Mesenchymal stem cell (in vitro differentiated cells and primary cell): Measurements from ENCODE around the gene ISOC2.

Experiments used
- DNase-seq: peaks from one replicate; pipeline ENCODE4 v3.0.0-alpha.2; 2013
- H2AFZ ChIP-seq: one replicate; pipeline ENCODE4 v1.6.1; 2013; ENCODE audit warnings: low read depth, mild to moderate bottlenecking, control low read depth, inconsistent platforms, low read length, moderate library complexity
- H2AK5ac ChIP-seq: 2 replicates; pipeline ENCODE4 v1.6.1; 2013; ENCODE audit warnings: low read length, moderate library complexity, mild to moderate bottlenecking, inconsistent platforms; ENCODE audit not compliant: severe bottlenecking
- H2BK120ac ChIP-seq: one replicate; pipeline ENCODE4 v1.6.1; 2013; ENCODE audit warnings: low read depth, mild to moderate bottlenecking, inconsistent platforms, low read length, moderate library complexity
- H2BK12ac ChIP-seq, 2 experiments: one replicate each; pipeline ENCODE4 v1.6.1; 2013; ENCODE audit warnings: inconsistent platforms in 2 of 2, low read length in 2 of 2, mild to moderate bottlenecking in 2 of 2, moderate library complexity in 2 of 2, control low read depth in 1 of 2
- H2BK15ac ChIP-seq: one replicate; pipeline ENCODE4 v1.6.1; 2013; ENCODE audit warnings: mild to moderate bottlenecking, low read depth, inconsistent platforms; ENCODE audit not compliant: poor library complexity, severe bottlenecking
- H2BK5ac ChIP-seq: 2 replicates; pipeline ENCODE4 v1.6.1; 2013; ENCODE audit warnings: low read depth, mild to moderate bottlenecking, low read length, control low read depth, inconsistent platforms; ENCODE audit not compliant: poor library complexity, severe bottlenecking
- H3K14ac ChIP-seq, 2 experiments: one replicate each; pipeline ENCODE4 v1.6.1; 2013; ENCODE audit warnings: inconsistent platforms in 2 of 2, low read length in 2 of 2, control low read depth in 1 of 2, mild to moderate bottlenecking in 1 of 2, moderate library complexity in 1 of 2
- H3K18ac ChIP-seq, 2 experiments: one replicate each; pipeline ENCODE4 v1.6.1; 2013; ENCODE audit warnings: inconsistent platforms in 2 of 2, low read length in 2 of 2, control low read depth in 1 of 2, low read depth in 1 of 2, mild to moderate bottlenecking in 1 of 2
- H3K23ac ChIP-seq, 2 experiments: one replicate each; pipeline ENCODE4 v1.6.1; 2013; ENCODE audit warnings: inconsistent platforms in 2 of 2, low read length in 2 of 2, mild to moderate bottlenecking in 2 of 2, moderate library complexity in 2 of 2, control low read depth in 1 of 2
- H3K27ac ChIP-seq: 2 replicates; pipeline ENCODE4 v1.5.1; 2013; ENCODE audit warnings: mild to moderate bottlenecking, moderate library complexity, low read length, control low read depth, inconsistent platforms; ENCODE audit not compliant: poor library complexity, severe bottlenecking
- H3K27me3 ChIP-seq, 2 experiments: 2 replicates each; pipeline versions ENCODE4 v1.6.1 to v1.7.0; 2013; ENCODE audit warnings: low read length in 2 of 2, mild to moderate bottlenecking in 2 of 2, moderate library complexity in 2 of 2, control low read depth in 1 of 2, inconsistent platforms in 1 of 2; ENCODE audit not compliant: control insufficient read depth in 1 of 2, insufficient read depth in 1 of 2
- H3K36me3 ChIP-seq, 2 experiments: 2 replicates each; pipeline versions ENCODE4 v1.6.1 to v1.7.0; 2013; ENCODE audit warnings: low read length in 2 of 2, control low read depth in 1 of 2, inconsistent platforms in 1 of 2, low read depth in 1 of 2, mild to moderate bottlenecking in 1 of 2; ENCODE audit not compliant: insufficient read depth in 2 of 2, control insufficient read depth in 1 of 2
- H3K4ac ChIP-seq, 2 experiments: one replicate each; pipeline ENCODE4 v1.6.1; 2013; ENCODE audit warnings: inconsistent platforms in 2 of 2, low read length in 2 of 2, mild to moderate bottlenecking in 2 of 2, moderate library complexity in 2 of 2, control low read depth in 1 of 2, low read depth in 1 of 2
- H3K4me1 ChIP-seq: 2 replicates; pipeline ENCODE4 v1.6.1; 2013; ENCODE audit warnings: low read depth, low read length, control low read depth; ENCODE audit not compliant: control insufficient read depth, insufficient read depth
- H3K4me2 ChIP-seq: 2 replicates; pipeline ENCODE4 v1.6.1; 2013; ENCODE audit warnings: low read length, mild to moderate bottlenecking, inconsistent platforms; ENCODE audit not compliant: poor library complexity, severe bottlenecking
- H3K4me3 ChIP-seq, 2 experiments: 2 replicates each; pipeline versions ENCODE4 v1.5.1 to v1.7.0; 2013; ENCODE audit warnings: low read length in 2 of 2, mild to moderate bottlenecking in 2 of 2, control low read depth in 1 of 2, low read depth in 1 of 2; ENCODE audit not compliant: insufficient read depth in 1 of 2
- H3K79me1 ChIP-seq: replicated peaks from 2 replicates; pipeline ENCODE4 v1.6.1; 2013; ENCODE audit warnings: mild to moderate bottlenecking, control low read depth, low read length, inconsistent platforms; ENCODE audit not compliant: poor library complexity, severe bottlenecking
- H3K9ac ChIP-seq: 2 replicates; pipeline ENCODE4 v1.7.0; 2013; ENCODE audit warnings: mild to moderate bottlenecking, low read length, moderate library complexity
- H3K9me3 ChIP-seq: 2 replicates; pipeline ENCODE4 v1.7.0; 2013; ENCODE audit warnings: mild to moderate bottlenecking, low read length; ENCODE audit not compliant: control insufficient read depth
- H4K8ac ChIP-seq: one replicate; pipeline ENCODE4 v1.6.1; 2013; ENCODE audit warnings: inconsistent platforms, mild to moderate bottlenecking, low read length, moderate library complexity
- H4K91ac ChIP-seq: one replicate; pipeline ENCODE4 v1.6.1; 2013; ENCODE audit warnings: mild to moderate bottlenecking, low read length, inconsistent platforms
- WGBS: methylation state at CpG from one replicate; pipeline ENCODE4 v1.1.7; 2013; ENCODE audit warnings: mixed read lengths; 5-methylcytosine and 5-hydroxymethylcytosine counted together

ISOC2 gene

GRCh38 chr19:55453511-55454260, 7.8 kb downstream of the ISOC2 start:
- no peak overlapping the region for H4K8ac ChIP-seq
- H2BK15ac ChIP-seq = no peak overlapping the region
- H3K27ac ChIP-seq = no peak overlapping the region
- H3K9ac ChIP-seq = no peak overlapping the region
- H2BK5ac ChIP-seq = no peak overlapping the region
- DNase-seq = no peak
- H3K4me1 ChIP-seq = peaks cover 25% of the 10 kb centered on the region
- H3K4me3 ChIP-seq = no peak overlapping the region
- H4K91ac ChIP-seq = no peak overlapping the region
- no peak overlapping the region for H2AFZ ChIP-seq
- H3K23ac ChIP-seq = no peak overlapping the region
- no peak overlapping the region for H3K4ac ChIP-seq
- H3K36me3 ChIP-seq = peaks cover 11 to 39% of the 10 kb centered on the region in 2 experiments
- peaks cover 28 to 30% of the 10 kb centered on the region in 2 experiments for H3K27me3 ChIP-seq
- H3K4me2 ChIP-seq = no peak overlapping the region
- H3K18ac ChIP-seq = no peak overlapping the region
- no peak overlapping the region for H2BK120ac ChIP-seq
- H2AK5ac ChIP-seq = no peak overlapping the region
- no peaks in the 10 kb centered on the region for H3K9me3 ChIP-seq
- WGBS = 90% methylated on average over 12 of the region's 12 CpGs
- no peak overlapping the region for H2BK12ac ChIP-seq
- H3K14ac ChIP-seq = no peak overlapping the region
- H3K79me1 ChIP-seq = peaks cover 16% of the 10 kb centered on the region

DNA sequence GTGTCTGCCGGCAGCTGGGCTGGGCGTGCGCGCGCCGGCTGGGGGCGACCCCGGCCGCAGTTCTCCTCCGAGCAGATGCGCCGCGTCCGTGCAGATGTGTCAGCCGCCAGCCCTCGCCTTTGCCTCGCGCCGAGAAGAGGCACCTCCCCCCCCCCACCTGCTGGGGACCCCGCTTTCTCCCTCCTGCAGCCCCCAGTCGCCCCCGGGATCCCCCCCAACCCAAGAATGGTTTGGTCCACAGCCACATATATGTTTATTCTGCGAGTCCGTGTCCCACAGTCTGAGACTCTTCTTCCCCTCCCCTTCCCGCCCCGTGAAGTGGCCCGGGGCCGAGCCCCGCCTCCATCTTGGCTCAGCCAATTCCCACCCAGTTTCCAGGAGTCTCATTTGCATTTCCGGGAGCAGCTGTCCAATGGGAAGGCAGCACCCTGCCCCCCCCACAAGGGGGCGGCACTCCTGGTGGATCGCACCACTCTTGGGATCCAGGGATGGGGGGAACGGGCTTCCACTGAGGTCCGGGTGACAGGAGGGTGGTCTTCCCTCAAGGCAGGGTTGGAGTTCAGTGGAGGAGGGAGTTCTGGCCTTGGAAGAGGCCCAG, 8.6 kb downstream of the ISOC2 start:
- no peak overlapping the region for H2AFZ ChIP-seq
- H4K91ac ChIP-seq = no peak overlapping the region
- H3K79me1 ChIP-seq = peaks cover 15% of the 10 kb centered on the region
- H4K8ac ChIP-seq = no peak overlapping the region
- no peak overlapping the region for H2BK5ac ChIP-seq
- no peak overlapping the region for H3K14ac ChIP-seq
- H3K4me2 ChIP-seq = no peak overlapping the region
- no peak overlapping the region for H2BK15ac ChIP-seq
- no peak overlapping the region for H2BK120ac ChIP-seq
- no peak overlapping the region for H3K18ac ChIP-seq
- peak; percentile 70 for DNase-seq
- H2BK12ac ChIP-seq = no peak overlapping the region
- H3K23ac ChIP-seq = peak overlapping the region in 1 of 2 experiments; percentile 25
- 8% methylated on average over 25 of the region's 34 CpGs for WGBS
- no peak overlapping the region for H3K9ac ChIP-seq
- no peak overlapping the region for H2AK5ac ChIP-seq
- H3K9me3 ChIP-seq = no peaks in the 10 kb centered on the region
- no peak overlapping the region for H3K4me3 ChIP-seq
- H3K4me1 ChIP-seq = peaks cover 27% of the 10 kb centered on the region
- peaks cover 11 to 39% of the 10 kb centered on the region in 2 experiments for H3K36me3 ChIP-seq
- H3K27me3 ChIP-seq = peaks cover 31 to 38% of the 10 kb centered on the region in 2 experiments
- no peak overlapping the region for H3K27ac ChIP-seq
- no peak overlapping the region for H3K4ac ChIP-seq

DNA sequence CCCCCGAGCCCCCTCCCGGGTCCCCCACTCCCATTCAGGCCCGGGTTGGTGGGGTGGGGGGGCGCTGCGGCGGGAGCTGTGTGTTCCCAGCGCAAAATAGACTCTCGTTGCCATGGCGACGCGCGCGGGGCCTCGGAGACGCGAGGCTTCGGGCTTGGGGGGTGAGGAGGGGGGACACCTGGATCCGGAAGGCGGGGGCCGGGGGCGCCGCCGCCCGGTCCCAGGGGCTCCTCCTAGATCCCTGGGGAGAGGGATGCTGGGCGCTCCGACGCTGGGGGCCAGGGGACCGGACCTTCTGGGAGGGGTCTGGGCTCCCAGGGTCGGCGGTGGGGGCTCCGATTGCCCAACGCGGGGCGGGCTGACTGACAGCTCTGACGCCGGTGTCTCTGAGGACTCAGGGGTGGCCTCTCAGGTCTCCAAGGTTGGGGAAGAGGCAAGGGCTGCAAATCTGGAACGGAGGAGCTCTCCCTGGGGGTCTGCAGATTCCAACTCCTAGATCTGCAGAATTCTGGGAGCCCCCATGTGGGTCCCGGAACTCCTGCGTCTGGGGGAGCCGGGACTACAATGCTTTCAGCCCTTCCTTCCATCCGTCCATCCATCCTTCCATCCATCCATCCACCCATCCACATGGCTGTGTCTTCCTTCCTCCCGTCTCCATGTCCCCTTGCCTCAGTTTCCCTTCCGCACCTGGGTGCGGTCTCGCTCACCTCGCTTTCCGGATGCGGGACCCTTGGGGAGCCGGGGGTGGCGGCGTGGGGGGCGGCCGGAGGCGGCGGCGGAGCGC, 9.3 kb downstream of the ISOC2 start:
- Histone ChIP-seq H3K9me3 (no peaks in the 10 kb centered on the region), H3K79me1 (peaks cover 15% of the 10 kb centered on the region), H2BK120ac (no peak overlapping the region), H3K27me3 (peaks cover 38 to 43% of the 10 kb centered on the region in 2 experiments), H3K4me1 (peaks cover 30% of the 10 kb centered on the region), H2AK5ac (no peak overlapping the region), H2BK5ac (no peak overlapping the region), H3K4me2 (no peak overlapping the region), H2AFZ (no peak overlapping the region), H2BK12ac (no peak overlapping the region), H3K4ac (no peak overlapping the region), H3K27ac (no peak overlapping the region), H3K14ac (no peak overlapping the region), H3K4me3 (no peak overlapping the region), H4K8ac (no peak overlapping the region), H2BK15ac (no peak overlapping the region), H3K9ac (no peak overlapping the region), H3K36me3 (peaks cover 11 to 39% of the 10 kb centered on the region in 2 experiments), H3K18ac (no peak overlapping the region), H3K23ac (no peak overlapping the region), H4K91ac (no peak overlapping the region)
- 7% methylated on average over 48 of the region's 57 CpGs for WGBS
- no peak for DNase-seq
